NCI-H2171 (cell line): ENCODE results near the gene DPYSL4.
"Not testable (repeated sequence)": the region's sequence is repeated elsewhere in the genome, so short reads cannot be mapped to it uniquely, and the experiment has no call there.

ENCODE experiments used
- DNase-seq: peaks from one replicate; lab custom pipeline; 2025; lab: John Stamatoyannopoulos, UW

Gene DPYSL4

DNA sequence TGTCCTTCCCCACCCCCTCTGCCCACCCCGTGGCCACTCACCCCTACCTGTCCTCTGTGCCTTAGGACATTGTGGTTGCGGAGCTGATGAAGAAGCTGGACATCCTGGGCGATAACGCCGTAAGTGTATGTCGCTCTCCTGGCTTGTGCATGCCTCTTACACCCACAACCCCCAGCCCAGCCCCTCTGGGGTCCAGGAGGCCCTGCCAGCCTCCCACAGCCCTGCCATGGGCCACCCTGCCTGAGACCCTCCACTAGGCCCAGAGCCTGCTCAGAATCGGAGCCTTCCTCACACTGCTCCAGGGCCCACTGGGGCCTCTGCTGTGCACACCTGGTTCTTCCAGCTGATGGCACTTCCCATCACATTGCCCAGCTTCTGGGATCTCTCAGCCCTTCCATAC lies 36.8 kb upstream of the DPYSL4 start:
- no peak for DNase-seq

DNA sequence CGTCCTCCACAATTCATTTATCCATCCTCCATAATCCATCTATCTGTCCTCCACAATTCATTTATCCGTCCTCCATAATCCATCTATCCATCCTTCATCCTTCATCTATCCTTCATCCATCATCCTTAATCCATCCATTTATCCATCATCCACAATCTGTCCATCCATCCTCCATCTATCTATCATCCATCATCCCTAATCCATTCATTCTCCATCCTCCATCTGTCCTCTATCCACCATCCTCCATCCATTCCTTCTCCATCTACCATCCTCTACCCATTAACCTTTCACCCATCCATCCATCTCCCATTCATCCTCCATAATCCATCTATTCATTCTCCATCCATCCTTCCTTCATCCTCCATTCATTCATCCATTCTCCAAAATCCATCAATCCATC lies 36.0 kb upstream of the DPYSL4 start:
- no peak for DNase-seq

DNA sequence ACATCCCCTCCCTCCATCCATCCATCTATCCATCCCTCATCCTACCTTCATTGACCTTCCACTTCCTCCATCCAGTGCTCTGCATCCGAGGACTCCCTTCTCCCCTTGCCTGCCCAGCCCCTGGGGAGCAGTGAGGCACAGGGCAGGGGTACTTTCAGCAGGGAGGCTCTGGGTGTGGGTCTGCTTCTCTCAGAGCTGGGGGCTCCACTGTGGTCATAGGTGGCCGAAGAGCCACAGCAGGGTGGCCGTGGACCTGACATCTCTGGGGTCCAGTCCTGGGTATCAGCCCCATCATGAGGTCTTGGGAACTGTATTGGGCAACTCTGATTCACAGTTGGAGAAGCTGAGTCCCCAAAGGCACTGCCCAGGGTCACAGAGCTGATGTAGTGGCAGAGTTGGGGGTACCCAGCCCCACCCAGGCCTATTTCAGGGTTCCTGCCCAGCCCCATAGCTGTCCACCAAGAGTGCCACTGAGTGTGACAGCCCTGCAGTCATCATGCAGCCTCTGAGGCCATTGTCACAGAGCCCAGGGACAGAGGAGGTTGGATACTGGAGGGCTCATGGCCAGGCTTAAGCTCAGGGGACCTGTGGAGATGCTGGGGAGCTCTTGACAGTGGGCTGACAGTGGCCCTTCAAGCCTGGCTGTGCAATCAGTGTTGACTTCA lies 35.3 kb upstream of the DPYSL4 start:
- no peak for DNase-seq

DNA sequence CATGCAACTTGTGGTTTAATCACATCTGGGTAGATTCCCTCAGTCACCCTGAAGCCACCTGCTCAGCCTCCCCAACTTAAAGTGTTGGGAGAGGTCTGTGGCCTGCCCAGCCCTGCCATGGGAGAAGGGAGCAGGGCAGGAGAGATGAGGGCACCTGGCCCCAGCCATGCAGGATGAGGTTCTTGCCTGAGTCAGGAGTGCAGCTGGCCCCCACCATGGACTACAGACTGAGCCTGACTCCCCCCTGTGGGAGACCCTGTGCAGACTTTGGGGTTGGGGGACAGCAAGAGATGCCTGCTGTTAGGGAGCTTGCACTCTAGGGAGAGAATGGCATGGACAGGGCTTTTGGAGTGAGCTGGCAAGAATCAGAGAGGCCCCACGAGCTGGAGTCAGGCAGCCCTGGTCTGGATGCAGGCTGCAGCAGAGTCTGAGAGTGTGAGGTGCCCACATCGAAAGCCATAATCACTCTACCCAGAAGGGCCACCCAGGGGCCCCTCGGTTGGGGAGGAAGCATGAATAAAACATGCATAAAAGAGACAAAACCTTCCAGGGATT lies 34.7 kb upstream of the DPYSL4 start:
- no peak for DNase-seq

DNA sequence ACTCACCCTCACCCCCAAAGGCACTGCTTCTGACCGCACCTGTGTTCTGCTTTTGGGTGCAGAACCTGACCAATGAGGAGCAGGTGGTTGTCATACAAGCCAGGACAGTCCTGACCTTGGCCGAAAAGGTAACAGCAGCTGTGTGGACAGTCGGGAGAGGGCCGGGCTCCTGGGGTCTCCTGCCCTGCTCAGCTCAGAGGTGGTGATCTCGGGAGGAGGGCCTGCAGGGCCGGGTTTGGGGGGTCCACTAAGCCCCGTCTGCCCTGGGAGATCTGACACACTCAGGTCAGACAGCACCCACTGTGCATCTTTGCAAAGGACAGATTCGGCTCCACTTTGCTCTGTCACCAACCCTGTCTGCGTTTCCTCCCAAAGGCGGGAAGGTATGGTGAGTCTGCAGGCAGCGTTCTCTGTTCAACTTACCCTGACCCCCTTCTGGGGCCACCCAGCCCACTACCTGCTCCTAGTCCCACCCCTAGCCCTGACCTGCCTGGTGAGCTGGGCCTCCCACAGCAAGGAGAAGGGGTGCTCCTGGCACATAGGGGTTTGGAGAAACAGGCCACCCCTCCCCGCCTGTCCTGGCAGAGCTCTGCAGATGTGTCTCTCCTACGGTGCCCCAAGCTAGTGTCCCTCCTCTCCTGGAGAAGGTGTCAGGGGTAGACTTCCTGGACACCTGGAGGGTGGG lies 33.7 kb upstream of the DPYSL4 start:
- no peak for DNase-seq

DNA sequence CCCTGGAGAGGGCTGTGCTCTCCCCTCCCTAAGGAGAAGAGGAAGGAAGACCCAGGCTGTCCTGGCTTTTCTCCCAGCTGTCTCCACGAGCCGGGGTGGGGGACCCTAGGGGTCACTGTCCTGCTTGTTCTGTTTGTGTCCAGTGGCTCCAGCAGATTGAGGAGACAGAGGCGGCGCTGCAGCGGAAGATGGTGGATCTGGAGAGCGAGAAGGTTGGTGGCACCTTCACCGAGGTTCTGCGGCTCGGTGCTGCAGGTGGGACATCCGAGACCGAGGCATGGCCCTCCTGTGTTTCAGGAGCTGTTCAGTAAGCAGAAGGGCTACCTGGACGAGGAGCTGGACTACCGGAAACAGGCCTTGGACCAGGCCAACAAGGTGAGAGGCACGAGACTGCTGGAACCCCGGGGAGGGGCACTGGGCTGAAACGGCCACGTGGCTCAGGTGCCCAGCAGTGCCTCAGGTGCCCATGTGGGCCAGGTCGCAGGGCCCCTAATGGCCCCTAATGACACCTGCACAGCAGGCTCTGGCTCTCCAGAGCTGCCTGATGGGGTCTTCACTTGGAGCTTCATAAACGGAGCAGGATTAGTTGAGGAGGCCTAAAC lies 33.0 kb upstream of the DPYSL4 start:
- no peak for DNase-seq

DNA sequence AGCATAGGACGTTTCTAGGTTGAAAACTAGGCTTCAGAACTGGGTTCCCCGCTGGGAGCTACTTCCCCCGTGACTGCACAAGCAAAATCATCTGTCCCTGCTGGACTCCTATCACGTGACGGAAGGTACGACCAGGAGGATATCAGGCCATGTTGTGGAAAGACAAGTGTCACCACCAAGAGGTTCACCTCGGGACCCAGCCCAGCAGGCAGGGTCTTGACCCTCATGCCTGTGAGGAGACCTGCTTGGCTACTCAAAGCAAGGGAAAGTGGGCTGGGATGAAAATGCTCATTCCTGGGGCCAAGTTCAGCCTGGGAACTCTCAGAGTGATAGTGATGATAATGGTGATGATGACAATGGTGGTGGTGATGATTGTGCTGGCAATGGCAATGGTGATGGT lies 32.3 kb upstream of the DPYSL4 start:
- no peak for DNase-seq

DNA sequence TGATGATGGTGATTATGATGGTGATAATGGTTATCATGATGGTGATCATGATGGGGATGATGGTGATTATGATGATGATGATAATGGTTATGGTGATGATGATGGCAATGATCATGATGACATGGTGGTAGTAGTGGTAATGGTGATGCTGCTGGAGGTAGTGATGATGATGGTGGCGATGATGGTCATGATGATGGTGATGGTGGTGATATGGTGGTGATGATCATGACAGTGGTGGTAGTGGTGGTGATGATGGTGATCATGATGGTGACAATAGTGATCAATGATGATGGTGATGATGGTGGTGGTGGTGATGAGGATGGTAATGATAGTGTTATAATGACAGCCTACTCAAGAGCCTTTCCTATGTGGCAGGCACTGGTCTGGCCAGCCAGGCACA lies 31.8 kb upstream of the DPYSL4 start:
- no peak for DNase-seq

DNA sequence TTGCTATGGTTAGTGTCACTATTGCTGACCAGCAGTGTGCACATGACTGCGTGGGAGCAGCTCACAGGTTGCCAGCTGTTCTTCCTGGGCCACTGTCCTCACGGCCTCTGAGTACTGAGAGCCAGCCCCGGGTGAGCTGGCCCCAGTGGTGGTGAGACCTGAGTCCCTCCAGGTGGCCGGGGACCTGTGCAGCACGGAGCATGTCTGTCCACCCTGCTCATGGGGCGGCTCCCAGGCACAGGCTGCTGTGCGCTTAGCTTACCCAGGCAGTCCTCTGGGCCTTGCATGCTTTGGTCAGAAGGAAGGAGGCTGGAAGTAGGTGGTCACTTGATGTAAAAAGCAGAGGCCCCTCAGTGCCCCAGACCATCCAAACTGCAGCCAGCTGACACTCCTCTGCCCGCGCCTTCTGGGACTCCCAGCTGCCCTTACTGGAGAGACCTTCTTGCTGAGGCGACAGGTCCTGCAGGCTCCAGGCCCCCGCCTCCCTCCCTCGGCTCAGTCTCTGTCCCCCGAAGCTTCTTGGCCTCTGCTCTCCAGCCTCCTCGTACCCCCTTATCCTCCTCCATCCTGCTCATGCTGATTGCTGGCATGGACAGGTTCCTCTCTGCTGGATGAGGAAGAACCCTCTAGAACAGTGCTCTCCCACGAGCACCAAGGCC lies 30.9 kb upstream of the DPYSL4 start:
- no peak for DNase-seq

DNA sequence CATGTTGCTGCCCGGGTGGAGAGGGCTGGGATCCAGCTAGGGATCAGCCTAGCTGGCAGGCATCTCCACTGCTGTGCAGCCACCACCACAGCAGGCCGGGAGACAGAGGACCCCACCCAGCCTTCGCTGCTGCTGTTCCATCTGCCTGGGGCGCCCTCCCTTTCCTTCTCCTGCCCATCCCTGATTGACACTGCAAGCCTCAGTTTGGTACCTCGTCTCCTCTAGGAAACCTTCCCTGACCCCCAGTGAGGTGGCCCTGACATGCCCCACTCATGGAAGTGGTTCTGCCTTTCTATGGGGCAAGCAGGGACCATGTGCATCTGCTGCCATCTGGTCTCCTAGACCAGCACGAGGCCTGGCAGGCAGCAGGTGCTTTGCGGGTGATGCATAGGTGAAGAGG lies 30.4 kb upstream of the DPYSL4 start:
- no peak for DNase-seq

DNA sequence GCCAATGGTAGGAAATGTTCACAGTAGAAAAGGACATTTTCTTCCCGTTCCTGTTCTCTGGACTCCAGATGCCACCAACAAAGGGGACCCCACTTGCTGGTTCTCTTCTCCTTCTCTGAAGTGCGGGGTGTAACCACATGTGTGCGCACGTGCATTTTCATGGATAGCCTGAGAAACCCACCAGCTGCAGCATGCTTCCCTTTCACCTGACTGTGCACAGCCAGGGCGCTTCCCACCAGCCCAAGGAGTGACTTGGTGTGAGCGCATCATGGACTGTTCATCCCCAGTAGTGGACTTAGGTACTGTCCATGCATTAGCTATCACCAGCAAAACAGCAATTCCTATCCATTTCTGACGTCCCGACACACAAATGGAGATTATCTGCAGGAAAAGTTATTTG lies 29.6 kb upstream of the DPYSL4 start:
- DNase-seq: no peak

DNA sequence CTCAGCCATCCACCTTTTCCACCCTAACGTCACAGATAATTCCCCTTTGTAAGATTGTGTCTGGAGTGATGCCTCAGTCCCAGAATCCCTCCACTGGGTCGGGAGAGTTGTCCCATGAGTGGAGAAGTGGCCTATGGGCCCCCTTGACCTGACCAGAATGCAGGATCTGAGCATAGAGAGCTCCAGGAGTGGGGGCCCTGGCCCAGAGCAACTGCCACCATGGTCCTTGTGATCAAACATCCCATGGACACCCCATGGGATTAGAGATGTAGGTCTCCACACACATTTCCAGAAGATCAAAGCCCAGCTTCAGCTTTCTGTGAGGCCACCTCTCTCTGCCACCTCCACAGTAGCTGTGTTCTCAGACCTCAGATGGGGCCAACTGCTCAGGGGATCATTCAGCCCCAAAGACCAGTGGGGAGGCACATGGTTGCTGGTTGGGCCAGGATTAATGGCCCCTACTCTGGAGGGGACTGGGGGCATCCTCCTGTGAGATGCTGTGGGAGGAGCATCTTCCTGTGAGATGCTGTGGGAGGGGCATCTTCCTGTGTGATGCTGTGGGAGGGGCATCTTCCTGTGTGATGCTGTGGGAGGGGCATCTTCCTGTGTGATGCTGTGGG lies 28.5 kb upstream of the DPYSL4 start:
- DNase-seq: no peak

DNA sequence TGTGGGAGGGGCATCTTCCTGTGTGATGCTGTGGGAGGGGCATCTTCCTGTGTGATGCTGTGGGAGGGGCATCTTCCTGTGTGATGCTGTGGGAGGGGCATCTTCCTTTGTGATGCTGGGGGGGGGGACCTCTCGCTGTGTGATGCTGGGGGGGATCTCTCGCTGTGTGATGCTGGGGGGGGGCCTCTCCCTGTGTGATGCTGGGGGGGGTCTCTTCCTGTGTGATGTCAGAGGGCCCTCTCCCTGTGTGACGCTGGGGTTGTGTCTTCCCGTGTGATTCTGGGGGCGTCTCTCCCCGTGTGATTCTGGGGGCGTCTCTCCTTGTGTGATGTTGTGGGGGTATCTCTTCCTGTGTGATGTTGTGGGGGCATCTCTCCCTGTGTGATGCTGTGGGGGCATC lies 27.9 kb upstream of the DPYSL4 start:
- no peak for DNase-seq

DNA sequence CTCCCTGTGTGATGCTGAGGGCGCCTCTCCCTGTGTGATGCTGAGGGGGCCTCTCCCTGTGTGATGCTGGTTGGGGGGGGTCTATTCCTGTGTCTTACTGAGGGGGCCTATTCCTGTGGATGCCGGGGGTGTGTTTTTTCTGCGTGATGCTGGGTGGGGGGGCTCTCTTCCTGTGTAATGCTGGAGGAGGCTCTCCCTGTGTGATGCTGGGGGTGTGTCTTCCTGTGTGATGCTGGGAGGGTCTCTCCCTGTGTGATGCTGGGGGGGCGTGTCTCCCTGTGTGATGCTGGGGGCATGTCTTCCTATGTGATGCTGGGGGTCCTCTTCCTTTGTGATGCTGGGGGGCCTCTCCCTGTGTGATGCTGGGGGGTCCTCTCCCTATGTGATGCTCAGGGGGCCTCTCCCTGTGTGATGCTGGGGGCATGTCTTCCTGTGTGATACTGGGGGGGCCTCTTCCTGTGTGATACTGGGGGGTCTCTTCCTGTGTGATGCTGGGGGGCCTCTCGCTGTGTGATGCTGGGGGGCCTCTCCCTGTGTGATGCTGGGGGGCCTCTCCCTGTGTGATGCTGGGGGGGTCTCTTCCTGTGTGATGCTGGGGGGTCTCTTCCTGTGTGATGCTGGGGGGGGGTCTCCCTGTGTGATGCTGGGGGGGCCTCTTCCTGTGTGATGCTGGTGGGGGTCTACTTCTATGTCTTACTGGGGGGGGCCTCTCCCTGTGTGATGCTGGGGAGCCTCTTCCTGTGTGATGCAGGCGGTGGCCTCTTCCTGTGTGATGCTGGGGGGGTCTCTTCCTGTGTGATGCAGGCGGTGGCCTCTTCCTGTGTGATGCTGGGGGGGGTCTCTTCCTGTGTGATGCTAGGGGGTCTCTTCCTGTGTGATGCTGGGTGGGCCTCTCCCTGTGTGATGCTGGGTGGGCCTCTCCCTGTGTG lies 27.2 kb upstream of the DPYSL4 start:
- DNase-seq: not testable (repeated sequence)

DNA sequence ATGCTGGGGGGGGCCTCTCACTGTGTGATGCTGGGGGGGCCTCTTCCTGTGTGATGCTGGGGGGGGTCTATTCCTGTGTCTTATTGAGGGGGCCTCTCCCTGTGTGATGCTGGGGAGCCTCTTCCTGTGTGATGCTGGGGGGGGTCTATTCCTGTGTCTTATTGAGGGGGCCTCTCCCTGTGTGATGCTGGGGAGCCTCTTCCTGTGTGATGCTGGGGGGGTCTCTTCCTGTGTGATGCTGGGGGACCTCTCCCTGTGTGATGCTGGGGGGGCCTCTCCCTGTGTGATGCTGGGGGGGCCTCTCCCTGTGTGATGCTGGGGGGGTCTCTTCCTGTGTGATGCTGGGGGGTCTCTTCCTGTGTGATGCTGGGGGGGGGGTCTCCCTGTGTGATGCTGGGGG lies 26.5 kb upstream of the DPYSL4 start:
- not testable (repeated sequence) for DNase-seq

DNA sequence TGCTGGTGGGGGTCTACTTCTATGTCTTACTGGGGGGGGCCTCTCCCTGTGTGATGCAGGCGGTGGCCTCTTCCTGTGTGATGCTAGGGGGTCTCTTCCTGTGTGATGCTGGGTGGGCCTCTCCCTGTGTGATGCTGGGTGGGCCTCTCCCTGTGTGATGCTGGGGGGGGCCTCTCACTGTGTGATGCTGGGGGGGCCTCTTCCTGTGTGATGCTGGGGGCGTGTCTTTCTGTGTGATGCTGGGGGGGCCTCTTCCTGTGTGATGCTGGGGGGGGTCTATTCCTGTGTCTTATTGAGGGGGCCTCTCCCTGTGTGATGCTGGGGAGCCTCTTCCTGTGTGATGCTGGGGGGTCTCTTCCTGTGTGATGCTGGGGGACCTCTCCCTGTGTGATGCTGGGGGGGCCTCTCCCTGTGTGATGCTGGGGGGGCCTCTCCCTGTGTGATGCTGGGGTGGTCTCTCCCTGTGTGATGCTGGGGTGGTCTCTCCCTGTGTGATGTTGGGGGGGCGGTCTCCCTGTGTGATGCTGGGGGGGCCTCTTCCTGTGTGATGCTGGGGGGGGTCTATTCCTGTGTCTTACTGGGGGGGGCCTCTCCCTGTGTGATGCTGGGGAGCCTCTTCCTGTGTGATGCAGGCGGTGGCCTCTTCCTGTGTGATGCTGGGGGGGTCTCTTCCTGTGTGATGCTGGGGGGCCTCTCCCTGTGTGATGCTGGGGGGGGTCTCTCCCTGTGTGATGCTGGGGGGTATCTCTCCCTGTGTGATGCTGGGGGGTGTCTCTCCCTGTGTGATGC lies 25.7 kb upstream of the DPYSL4 start:
- not testable (repeated sequence) for DNase-seq

DNA sequence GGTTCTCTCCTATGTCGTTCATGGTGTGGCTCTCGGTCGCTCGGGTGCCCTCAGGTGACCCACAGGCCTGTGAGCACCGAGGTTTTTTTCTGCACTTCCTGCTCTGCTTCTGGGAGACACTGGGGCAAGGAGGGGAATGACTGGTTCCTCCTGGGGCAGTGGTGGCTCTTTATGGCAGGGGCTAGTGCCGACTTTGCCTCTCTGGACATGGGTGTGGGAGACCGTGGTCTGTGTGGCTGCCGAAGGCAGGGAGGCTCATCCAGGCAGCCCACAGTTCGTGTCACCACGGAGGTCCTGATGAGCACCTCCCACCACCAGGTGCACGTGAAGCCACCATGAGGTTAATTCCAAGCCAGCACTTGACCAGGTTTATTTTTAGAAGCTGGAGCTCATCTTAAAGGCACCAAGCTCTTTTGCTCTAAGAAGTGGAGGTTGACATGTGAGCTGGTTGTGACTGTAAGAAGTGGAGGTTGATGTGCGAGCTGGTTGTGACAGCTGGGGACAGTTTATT lies 24.7 kb upstream of the DPYSL4 start:
- no peak for DNase-seq

DNA sequence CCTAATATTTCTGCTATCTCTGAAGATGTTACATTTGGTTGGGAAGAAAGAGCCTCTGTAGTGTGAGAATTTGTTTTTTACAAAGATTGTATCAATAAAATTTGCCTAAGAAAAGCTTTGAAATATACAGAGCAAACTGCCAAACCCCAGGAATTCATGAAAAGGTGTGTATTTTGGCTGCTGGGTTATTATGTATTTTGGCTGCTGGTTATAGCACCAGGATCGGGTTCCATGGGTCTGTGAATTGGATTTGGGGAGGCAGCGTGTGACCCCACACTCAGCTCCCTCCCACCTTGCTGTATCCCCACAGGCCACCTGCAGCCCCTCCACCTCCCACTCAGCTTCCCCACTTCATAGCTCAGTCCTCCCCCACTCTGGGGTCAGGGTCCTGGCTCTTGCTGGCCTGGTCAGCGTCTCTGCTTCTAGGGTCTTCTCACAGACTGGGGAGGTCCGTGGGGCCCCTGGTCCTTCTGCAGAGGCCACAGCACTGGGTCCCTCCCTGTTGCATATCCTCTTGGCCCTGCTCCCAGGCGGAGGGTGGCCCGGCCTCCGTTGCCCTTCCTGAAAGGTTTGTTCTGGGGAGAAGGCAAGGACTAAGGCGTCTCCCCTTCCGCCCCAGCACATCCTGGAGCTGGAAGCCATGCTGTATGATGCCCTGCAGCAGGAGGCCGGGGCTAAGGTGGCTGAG lies 24.0 kb upstream of the DPYSL4 start:
- DNase-seq: no peak

DNA sequence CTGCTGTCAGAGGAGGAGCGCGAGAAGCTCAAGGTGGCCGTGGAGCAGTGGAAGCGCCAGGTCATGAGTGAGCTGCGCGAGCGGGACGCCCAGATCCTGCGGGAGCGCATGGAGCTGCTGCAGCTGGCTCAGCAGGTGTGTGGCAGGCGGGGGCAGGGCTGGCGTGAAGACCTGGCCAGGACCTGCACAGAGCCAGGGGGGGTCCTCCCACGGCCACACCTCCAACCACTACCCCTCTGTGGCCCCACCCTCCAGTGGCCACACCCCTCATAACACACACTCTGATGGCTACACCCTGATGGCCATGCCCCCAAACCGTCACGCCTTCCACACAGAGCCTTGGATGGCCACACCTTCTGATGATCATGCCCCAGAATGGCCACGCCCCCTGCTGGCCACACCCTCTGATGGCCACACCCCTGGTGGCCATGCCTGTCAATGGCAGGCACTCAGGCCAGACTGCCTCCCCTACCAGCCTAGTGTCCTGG lies 23.4 kb upstream of the DPYSL4 start:
- DNase-seq: no peak
